ENCODE measurements around the gene ARID1B. TPM values are rescaled to one million over a fixed set of nuclear protein-coding genes. Genes with fewer than 3 reads are reported as not detected.

ARID1B gene
- total and polyA plus RNA-seq, 10 of the 15 experiments (the other 5 are each of a cell fraction or from before 2014, with no cell fraction given), result 24.7 to 133 (median 54.6) TPM

GRCh38 chr6:157187182-157188083 lies 410.3 kb downstream of the ARID1B start:
- no peaks in the 10 kb centered on the region for H3K4me1 ChIP-seq (ENCODE audit: control insufficient read depth, insufficient read depth, low read length)
- no peak overlapping the region for H3K4me3 ChIP-seq
- H2AFZ ChIP-seq (ENCODE audit: control insufficient read depth, low read depth, low read length), result no peak overlapping the region
- no peaks in the 10 kb centered on the region for H4K20me1 ChIP-seq (ENCODE audit: control insufficient read depth, insufficient read depth)
- DNase-seq (ENCODE audit: low read depth, low spot score), result no peak
- no peak overlapping the region for H3K9ac ChIP-seq (ENCODE audit: control insufficient read depth, insufficient read depth, low read length)
- no peak for TF ChIP-seq MEF2A (IDR thresholded peaks at IDR 0.05; ENCODE audit: insufficient read depth, low read depth, low read length)
- no peak for TF ChIP-seq ZZZ3 (IDR thresholded peaks at IDR 0.05; ENCODE audit: control insufficient read depth, insufficient read length, low read depth)
- TF ChIP-seq EED (IDR thresholded peaks at IDR 0.05; ENCODE audit: low read depth), result no peak
- no peak for TF ChIP-seq TCF3 (IDR thresholded peaks at IDR 0.05; ENCODE audit: borderline replicate concordance, insufficient read depth, low read depth, low read length)
- no peak for TF ChIP-seq KLF5 (IDR thresholded peaks at IDR 0.05; ENCODE audit: partially characterized antibody)
- TF ChIP-seq MLLT1 (IDR thresholded peaks at IDR 0.05), result no peak
- TF ChIP-seq BMI1 (IDR thresholded peaks at IDR 0.05; ENCODE audit: borderline replicate concordance), result no peak
- TF ChIP-seq EP300 (IDR thresholded peaks at IDR 0.05; ENCODE audit: borderline replicate concordance in 1 of 2, control insufficient read depth in 1 of 2, low read depth in 2 of 2, low read length in 2 of 2), result no peak
- TF ChIP-seq NFIC (IDR thresholded peaks at IDR 0.05; ENCODE audit: low read depth, low read length), result no peak
- TF ChIP-seq ZNF622 (IDR thresholded peaks at IDR 0.05), result no peak
- no TSS peak for BruUV-seq (replicated peaks)
- ChIA-PET RAD21 (ENCODE audit: unreplicated experiment) (no interaction called here), POLR2A (interaction anchor here (0.6 kb wide), 1 partner anchor 136 kb away, joined by 4 read pairs; no protein-coding TSS in a partner anchor), CTCF (no interaction called here), SMC1A (ENCODE audit: uncharacterized antibody, unreplicated experiment) (interaction anchor here (1.0 to 1.8 kb wide), 2 partner anchors 151 to 155 kb away, joined by 3 to 4 read pairs; no protein-coding TSS in a partner anchor)
- no peak overlapping the region for H3K27ac ChIP-seq (ENCODE audit: control insufficient read depth, insufficient read depth)
- intact Hi-C loops (cut with micrococcal nuclease; ENCODE audit: unreplicated experiment) (loop anchor here (5.0 to 10.0 kb wide), 2 partner anchors 153 to 625 kb away; no protein-coding TSS in a partner anchor), in situ Hi-C loops (cut with MboI) (no loop called here)
- H3K36me3 ChIP-seq (ENCODE audit: control insufficient read depth in 2 of 2, insufficient read depth in 2 of 2, low read length in 1 of 2), result peaks cover 22 to 52% of the 10 kb centered on the region in 2 experiments
- no peaks in the 10 kb centered on the region for H3K27me3 ChIP-seq (replicated peaks in 1 of 2; ENCODE audit: control insufficient read depth in 2 of 2, insufficient read depth in 2 of 2, low read length in 1 of 2)
- no peak for FAIRE-seq
- 87% methylated on average over 11 of the region's 11 CpGs for WGBS (ENCODE audit: insufficient coverage, insufficient replicate concordance, low lambda C conversion rate, missing lambda C conversion rate)
- H3K79me2 ChIP-seq (ENCODE audit: control insufficient read depth, insufficient read depth, low read length), result no peaks in the 10 kb centered on the region
- no peak overlapping the region for H3K4me2 ChIP-seq (ENCODE audit: control insufficient read depth, insufficient read depth)
- no peaks in the 10 kb centered on the region for H3K9me3 ChIP-seq (replicated peaks; ENCODE audit: control insufficient read depth, insufficient read depth, low read length)
- ATAC-seq, result no peak

Data from GM12878 (cell line).